Glomerular visceral epithelial cell (primary cell): ENCODE measurements around the gene GPC3.

Experiments
- DNase-seq: peaks from one replicate; pipeline ENCODE4 v3.0.0-alpha.2; 2016; ENCODE audit errors: extremely low spot score

Gene GPC3

GRCh38 chrX:133513123-133513522 is 472.3 kb downstream of the GPC3 start:
- no peak for DNase-seq

DNA sequence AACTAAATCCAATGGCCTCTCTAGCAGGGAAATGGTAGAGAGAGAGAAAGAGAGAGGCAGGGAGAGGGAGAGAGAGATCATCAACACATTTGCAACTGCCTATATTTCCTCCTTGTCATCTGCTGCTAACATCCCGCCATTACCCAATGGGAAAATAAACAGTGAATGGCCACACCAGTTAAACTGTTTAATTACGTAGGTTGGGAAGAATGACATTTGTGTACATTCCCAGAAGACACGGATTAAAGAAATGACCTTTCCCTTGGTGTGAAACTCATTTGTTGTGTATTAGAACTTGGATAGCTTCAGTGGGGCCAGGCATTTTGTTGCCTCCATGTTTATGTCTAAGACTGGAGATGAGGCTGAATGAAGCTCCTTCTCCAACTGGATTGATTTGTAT is 474.4 kb downstream of the GPC3 start:
- no peak for DNase-seq

DNA sequence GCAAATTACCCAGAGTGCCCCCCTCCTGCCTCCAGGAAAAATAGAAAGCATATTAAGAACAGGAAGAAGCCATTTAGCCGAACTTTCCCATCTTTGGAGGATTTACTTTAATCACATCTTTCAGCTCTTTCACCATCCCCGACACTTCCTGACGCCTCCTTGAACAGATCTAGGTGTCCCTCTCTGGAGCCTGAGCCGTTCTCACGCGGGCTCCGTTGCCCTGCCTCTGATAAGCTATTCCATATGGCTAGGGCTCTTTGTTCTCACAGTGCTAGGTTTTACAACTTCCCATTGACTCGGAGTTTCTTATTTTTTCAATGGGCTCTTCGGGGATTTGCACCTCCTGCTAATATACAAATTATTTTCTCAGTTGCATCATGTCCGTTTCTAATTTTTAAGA is 488.0 kb downstream of the GPC3 start:
- DNase-seq = no peak

- DNase-seq = peak; percentile 0
Measured at GRCh38 chrX:133495464-133496391, 489.7 kb downstream of the GPC3 start.

GRCh38 chrX:133493366-133493765 is 492.0 kb downstream of the GPC3 start:
- no peak for DNase-seq

DNA sequence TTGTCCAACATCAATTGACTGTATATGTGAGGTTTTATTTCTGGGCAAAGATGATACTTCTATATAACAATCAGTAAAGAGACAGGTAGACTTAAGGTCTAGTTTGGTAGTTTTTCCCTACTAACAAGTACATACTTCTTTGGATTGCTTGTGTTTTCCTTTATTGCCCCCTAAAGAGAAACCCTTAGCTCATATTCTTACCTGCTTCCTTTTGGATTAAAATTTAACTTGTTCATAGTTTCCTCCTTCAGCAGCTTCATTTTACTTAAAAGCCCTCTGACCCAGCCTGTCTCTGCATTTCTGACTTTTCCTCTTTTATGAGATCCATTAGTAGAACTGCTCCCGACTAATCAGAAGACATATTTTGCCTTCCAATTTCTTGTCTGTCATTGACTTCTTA is 494.4 kb downstream of the GPC3 start:
- no peak for DNase-seq
